WI38 (cell line): Measurements from ENCODE around the gene ANKS1B.

Experiments
- H3K4me3 ChIP-seq: 2 replicates; pipeline ENCODE4 v1.5.1; 2011; ENCODE audit warnings: low read depth, mild to moderate bottlenecking, control low read depth, low read length
- CTCF ChIP-seq: IDR thresholded peaks from 2 replicates; pipeline ENCODE4 v1.5.1; 2012; ENCODE audit warnings: low read depth, mild to moderate bottlenecking, control low read depth, low read length

The ANKS1B gene

GRCh38 chr12:99309812-99310211 lies 674.9 kb downstream of the ANKS1B start:
- TF ChIP-seq CTCF: no peak
- no peak overlapping the region for H3K4me3 ChIP-seq

- TF ChIP-seq CTCF: no peak
Observed at GRCh38 chr12:99302874-99303273, 681.9 kb downstream of the ANKS1B start.

GRCh38 chr12:99287136-99287535 lies 697.6 kb downstream of the ANKS1B start:
- no peak overlapping the region for H3K4me3 ChIP-seq
- TF ChIP-seq CTCF: no peak

More at GRCh38 chr12:99302874-99303273, 681.9 kb downstream of the ANKS1B start:
- H3K4me3 ChIP-seq: no peak overlapping the region

- TF ChIP-seq CTCF: no peak
- no peak overlapping the region for H3K4me3 ChIP-seq
Observed at GRCh38 chr12:99284161-99284560, 700.6 kb downstream of the ANKS1B start.

- TF ChIP-seq CTCF: no peak
- no peak overlapping the region for H3K4me3 ChIP-seq
Observed at GRCh38 chr12:99282624-99283023, 702.1 kb downstream of the ANKS1B start.

GRCh38 chr12:99282086-99282485 lies 702.6 kb downstream of the ANKS1B start:
- H3K4me3 ChIP-seq: no peak overlapping the region
- no peak for TF ChIP-seq CTCF

GRCh38 chr12:99281277-99281676 lies 703.5 kb downstream of the ANKS1B start:
- no peak overlapping the region for H3K4me3 ChIP-seq
- no peak for TF ChIP-seq CTCF
